H1 (cell line): ENCODE data around the gene PHKA1. TPM values are rescaled to one million over a fixed set of nuclear protein-coding genes. Genes with fewer than 3 reads are reported as not detected.
"Not testable (repeated sequence)": the region's sequence is repeated elsewhere in the genome, so short reads cannot be mapped to it uniquely, and the experiment has no call there.

Experiments
- CTCF ChIA-PET: fragments of 300-600 bp; sonication (Branson Sonifier 250); formaldehyde crosslinking; loops from one replicate; lab custom pipeline; 2021; ENCODE audit not compliant: partially characterized antibody; lab: Charles Lee
- POLR2A ChIA-PET: fragments of 300-600 bp; sonication (Branson Sonifier 250); formaldehyde crosslinking; loops from one replicate; lab custom pipeline; 2021; ENCODE audit warnings: inconsistent platforms; ENCODE audit not compliant: partially characterized antibody; lab: Charles Lee
- DNase-seq, 2 experiments: peaks; one replicate each; pipeline versions ENCODE4 v3.0.0 to v3.0.0-alpha.2; 2010 to 2022; ENCODE audit warnings: low spot score in 2 of 2, low read depth in 1 of 2, mixed read lengths in 1 of 2
- FAIRE-seq: peaks from 2 replicates; lab custom pipeline; 2011; peaks lifted over from hg19 to GRCh38; lab: Jason Lieb, UNC
- H2AFZ ChIP-seq: 2 replicates; pipeline ENCODE4 v1.8.1; 2012; ENCODE audit warnings: low read length, inconsistent platforms
- H2AK5ac ChIP-seq: 2 replicates; pipeline ENCODE4 v1.6.1; 2013; ENCODE audit warnings: low read depth, low read length
- H2BK120ac ChIP-seq: replicated peaks from 2 replicates; pipeline ENCODE3; 2013; ENCODE audit warnings: low read depth, low read length, inconsistent platforms
- H2BK12ac ChIP-seq: 2 replicates; pipeline ENCODE4 v1.6.1; 2013; ENCODE audit warnings: low read depth, low read length
- H2BK15ac ChIP-seq: 2 replicates; pipeline ENCODE4 v1.6.1; 2013; ENCODE audit warnings: low read length
- H2BK20ac ChIP-seq: 2 replicates; pipeline ENCODE4 v1.6.1; 2013; ENCODE audit warnings: low read length
- H2BK5ac ChIP-seq: 2 replicates; pipeline ENCODE4 v1.6.1; 2013; ENCODE audit warnings: low read depth, low read length
- H3K14ac ChIP-seq: 2 replicates; pipeline ENCODE4 v1.6.1; 2013; ENCODE audit warnings: inconsistent platforms; ENCODE audit not compliant: insufficient read length
- H3K18ac ChIP-seq: 2 replicates; pipeline ENCODE4 v1.6.1; 2013; ENCODE audit warnings: low read length; ENCODE audit errors: extremely low read depth
- H3K23ac ChIP-seq: 2 replicates; pipeline ENCODE4 v1.6.1; 2013; ENCODE audit warnings: inconsistent platforms; ENCODE audit not compliant: insufficient read length
- H3K23me2 ChIP-seq: 2 replicates; pipeline ENCODE4 v1.6.1; 2013; ENCODE audit warnings: low read depth, low read length
- H3K27ac ChIP-seq: 2 replicates; pipeline ENCODE4 v1.6.1; 2011; ENCODE audit warnings: low read depth, low read length, inconsistent platforms
- H3K27me3 ChIP-seq, 4 experiments: replicated peaks in 1 of 4; 1 replicate in 1 of 4; 2 replicates in 3 of 4; pipeline versions ENCODE4 v1.6.1 to v1.8.1; 2011 to 2013; ENCODE audit warnings: low read length in 3 of 4, mild to moderate bottlenecking in 3 of 4, inconsistent platforms in 2 of 4, mixed read lengths in 2 of 4, moderate library complexity in 1 of 4; ENCODE audit not compliant: control insufficient read depth in 3 of 4, insufficient read depth in 3 of 4; ENCODE audit errors: extremely low read depth in 1 of 4
- H3K36me3 ChIP-seq, 4 experiments: 2 replicates each; pipeline versions ENCODE4 v1.6.1 to v1.8.1; 2011 to 2013; ENCODE audit warnings: mild to moderate bottlenecking in 4 of 4, low read length in 3 of 4, moderate library complexity in 2 of 4, control low read depth in 1 of 4, inconsistent platforms in 1 of 4; ENCODE audit not compliant: insufficient read depth in 4 of 4, control insufficient read depth in 2 of 4
- H3K4ac ChIP-seq: replicated peaks from 2 replicates; pipeline ENCODE3; 2013; ENCODE audit warnings: low read length, low read depth, mixed read lengths, inconsistent platforms; ENCODE audit not compliant: insufficient read length
- H3K4me1 ChIP-seq, 4 experiments: replicated peaks in 1 of 4; 1 replicate in 1 of 4; 2 replicates in 3 of 4; pipeline versions ENCODE4 v1.6.1 to v1.8.1; 2011 to 2013; ENCODE audit warnings: low read length in 3 of 4, inconsistent platforms in 2 of 4, mixed read lengths in 1 of 4; ENCODE audit not compliant: insufficient read depth in 4 of 4, control insufficient read depth in 3 of 4
- H3K4me2 ChIP-seq, 2 experiments: 2 replicates each; pipeline versions ENCODE4 v1.6.1 to v1.8.1; 2011 to 2013; ENCODE audit warnings: low read depth in 2 of 2, low read length in 2 of 2, control low read depth in 1 of 2, inconsistent platforms in 1 of 2, mild to moderate bottlenecking in 1 of 2; ENCODE audit not compliant: insufficient read depth in 1 of 2
- H3K4me3 ChIP-seq, 4 experiments: fragments of 200-600, 300-600 bp in 1 of 4; sonication (generic), shearing (Covaris generic), sonication (Bioruptor Twin) in 1 of 4; 2 replicates each; pipeline versions ENCODE4 v1.5.1 to v1.8.1; 2011 to 2016; ENCODE audit warnings: low read length in 4 of 4, low read depth in 3 of 4, control low read depth in 2 of 4, inconsistent platforms in 2 of 4, mild to moderate bottlenecking in 2 of 4, mixed read lengths in 1 of 4, moderate library complexity in 1 of 4; ENCODE audit not compliant: insufficient read depth in 2 of 4; ENCODE audit errors: extremely low read depth in 1 of 4
- H3K56ac ChIP-seq: replicated peaks from 2 replicates; pipeline ENCODE3; 2013; ENCODE audit warnings: low read depth, mild to moderate bottlenecking, mixed read lengths, low read length, inconsistent platforms; ENCODE audit not compliant: insufficient read length
- H3K79me1 ChIP-seq: 2 replicates; pipeline ENCODE4 v1.6.1; 2013; ENCODE audit warnings: low read depth, low read length, control low read depth
- H3K79me2 ChIP-seq, 2 experiments: 2 replicates each; pipeline versions ENCODE4 v1.6.1 to v1.8.1; 2012 to 2013; ENCODE audit warnings: low read length in 2 of 2, mild to moderate bottlenecking in 2 of 2, inconsistent platforms in 1 of 2; ENCODE audit not compliant: insufficient read depth in 2 of 2, control insufficient read depth in 1 of 2
- H3K9ac ChIP-seq, 4 experiments: replicated peaks in 1 of 4; 1 replicate in 1 of 4; 2 replicates in 3 of 4; pipeline versions ENCODE4 v1.6.1 to v1.8.1; 2011 to 2013; ENCODE audit warnings: low read depth in 3 of 4, low read length in 3 of 4, control low read depth in 2 of 4, mild to moderate bottlenecking in 2 of 4, moderate library complexity in 2 of 4, inconsistent platforms in 1 of 4; ENCODE audit errors: extremely low read depth in 1 of 4
- H3K9me3 ChIP-seq, 2 experiments: 2 replicates each; pipeline versions ENCODE4 v1.6.1 to v1.8.1; 2012 to 2013; ENCODE audit warnings: mild to moderate bottlenecking in 2 of 2, moderate library complexity in 2 of 2, control low read depth in 1 of 2, inconsistent platforms in 1 of 2, low read depth in 1 of 2, low read length in 1 of 2, mixed read lengths in 1 of 2; ENCODE audit not compliant: insufficient read depth in 2 of 2
- H4K20me1 ChIP-seq, 2 experiments: replicated peaks in 1 of 2; 2 replicates each; pipeline versions ENCODE3 to v1.8.1; 2011 to 2013; ENCODE audit warnings: inconsistent platforms in 2 of 2, low read length in 2 of 2, mild to moderate bottlenecking in 1 of 2; ENCODE audit not compliant: insufficient read depth in 2 of 2, control insufficient read depth in 1 of 2
- H4K5ac ChIP-seq: 2 replicates; pipeline ENCODE4 v1.6.1; 2013; ENCODE audit warnings: low read length, low read depth, mixed read lengths, inconsistent platforms; ENCODE audit not compliant: insufficient read length
- H4K8ac ChIP-seq: 2 replicates; pipeline ENCODE4 v1.8.0; 2013; ENCODE audit warnings: mild to moderate bottlenecking, moderate library complexity, low read length, inconsistent platforms; ENCODE audit not compliant: insufficient read depth; ENCODE audit errors: extremely low read depth
- H4K91ac ChIP-seq: replicated peaks from 2 replicates; pipeline ENCODE3; 2013; ENCODE audit warnings: low read length, mixed read lengths, inconsistent platforms; ENCODE audit not compliant: insufficient read length
- WGBS, 2 experiments: shearing (Covaris generic) in 1 of 2; methylation state at CpG; one replicate each; pipeline versions ENCODE4 v1.1.6 to v1.1.7; 2013 to 2015; ENCODE audit warnings: low lambda C conversion rate in 2 of 2, mixed read lengths in 2 of 2, inconsistent platforms in 1 of 2, low coverage in 1 of 2, missing lambda C conversion rate in 1 of 2; ENCODE audit not compliant: insufficient replicate concordance in 2 of 2, insufficient coverage in 1 of 2, insufficient read length in 1 of 2; ENCODE audit errors: extremely low coverage in 1 of 2, missing lambda C conversion rate in 1 of 2; 5-methylcytosine and 5-hydroxymethylcytosine counted together
- polyA plus RNA-seq, 7 experiments: library from polyadenylated mRNA; depleted of rRNA in 3 of 7; stranded (reverse) in 5 of 7; unstranded in 2 of 7; fragments of >200 nt in 5 of 7; fragments of 200-250 nt in 2 of 7; gene quantifications; 1 replicate in 5 of 7; 2 replicates in 1 of 7; 4 replicates in 1 of 7; pipeline versions ENCODE4 v1.2.1 to v1.2.3, GENCODE V29; 2011 to 2013; ENCODE audit warnings: missing spikeins in 2 of 7, mixed read lengths in 2 of 7
- total RNA-seq: library from RNA; stranded (reverse); fragmentation: NEBNext Ultra II Directional; extraction: Animal tissue kit (Norgen Biotek cat#: 25700); gene quantifications from 2 replicates; pipeline ENCODE4 v1.2.1, GENCODE V29; 2021

PHKA1 gene
- total and polyA plus RNA-seq, 2 of the 8 experiments (the other 6 are each of a cell fraction or from before 2014, with no cell fraction given), result 4.2 to 7.2 TPM

DNA sequence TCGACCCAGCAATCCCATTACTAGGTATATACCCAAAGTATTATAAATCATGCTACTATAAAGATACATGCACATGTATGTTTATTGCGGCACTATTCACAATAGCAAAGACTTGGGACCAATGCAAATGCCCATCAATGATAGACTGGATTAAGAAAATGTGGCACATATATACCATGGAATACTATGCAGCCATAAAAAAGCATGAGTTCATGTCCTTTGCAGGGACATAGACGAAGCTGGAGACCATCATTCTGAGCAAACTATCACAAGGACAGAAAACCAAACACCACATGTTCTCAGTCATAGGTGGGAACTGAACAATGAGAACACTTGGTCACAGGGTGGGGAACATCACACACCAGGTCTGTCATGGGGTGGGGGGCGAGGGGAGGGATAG is 123.1 kb downstream of the PHKA1 start:
- FAIRE-seq, H3K79me2 ChIP-seq, H3K4me2 ChIP-seq, H4K8ac ChIP-seq, H3K4me3 ChIP-seq, DNase-seq, H4K20me1 ChIP-seq, H2AK5ac ChIP-seq, H3K36me3 ChIP-seq, H3K27me3 ChIP-seq, H3K27ac ChIP-seq, H3K18ac ChIP-seq, H2BK120ac ChIP-seq, H4K91ac ChIP-seq, H2AFZ ChIP-seq, H3K79me1 ChIP-seq, H3K4ac ChIP-seq, H3K23me2 ChIP-seq, H3K14ac ChIP-seq, H3K9me3 ChIP-seq, CTCF ChIA-PET, H2BK5ac ChIP-seq, H3K9ac ChIP-seq, H2BK15ac ChIP-seq, H2BK20ac ChIP-seq, H3K23ac ChIP-seq, H4K5ac ChIP-seq, H2BK12ac ChIP-seq, H3K4me1 ChIP-seq, H3K56ac ChIP-seq, POLR2A ChIA-PET: not testable (repeated sequence)
- 97% methylated on average over 3 of the region's 4 CpGs; no CpG with 5 or more reads in 1 of the 2 experiments for WGBS, 2 experiments
